Neural progenitor cell (in vitro differentiated cells): ENCODE measurements around the gene ADISSP.

Source experiments
- CTCF ChIP-seq: fragments of 200-600 bp; sonication (generic); IDR thresholded peaks from 2 replicates; pipeline ENCODE4 v1.5.1; 2017; ENCODE audit warnings: antibody characterized with exemption, mild to moderate bottlenecking
- EZH2 ChIP-seq: fragments of 200-600 bp; sonication (generic); IDR thresholded peaks from 2 replicates; pipeline ENCODE4 v1.6.1; 2017; ENCODE audit warnings: antibody characterized with exemption, mild to moderate bottlenecking, moderate library complexity
- EZH2phosphoT487 ChIP-seq: fragments of 200-600 bp; sonication (generic); IDR thresholded peaks from 2 replicates; pipeline ENCODE4 v1.6.1; 2017; ENCODE audit warnings: antibody characterized with exemption

GRCh38 chr20:3788685-3789155 lies 21.2 kb upstream of the ADISSP start:
- TF ChIP-seq CTCF (no peak), EZH2 (no peak), EZH2phosphoT487 (no peak)
